Middle frontal gyrus (tissue), 1 donor: ENCODE measurements around the gene TBX3.

ENCODE experiments used
- DNase-seq: peaks from one replicate; pipeline ENCODE4 v3.0.0-alpha.2; 2015; ENCODE audit warnings: low spot score; ENCODE audit errors: extremely low spot score

TBX3 gene

GRCh38 chr12:114696443-114697242 is 12.7 kb upstream of the TBX3 start:
- no peak for DNase-seq

GRCh38 chr12:114695305-114695592 is 11.3 kb upstream of the TBX3 start:
- DNase-seq = no peak

GRCh38 chr12:114694436-114695304 is 10.7 kb upstream of the TBX3 start:
- no peak for DNase-seq

- DNase-seq = no peak
Observed at GRCh38 chr12:114693532-114693931, 9.6 kb upstream of the TBX3 start.

GRCh38 chr12:114693059-114693531 is 9.1 kb upstream of the TBX3 start:
- no peak for DNase-seq

GRCh38 chr12:114692186-114693058 is 8.4 kb upstream of the TBX3 start:
- DNase-seq = no peak

- DNase-seq = no peak
Observed at GRCh38 chr12:114691763-114692185, 7.8 kb upstream of the TBX3 start.

GRCh38 chr12:114691196-114691595 is 7.2 kb upstream of the TBX3 start:
- no peak for DNase-seq

- DNase-seq = no peak
Observed at GRCh38 chr12:114690267-114691135, 6.5 kb upstream of the TBX3 start.

GRCh38 chr12:114689075-114689994 is 5.4 kb upstream of the TBX3 start:
- no peak for DNase-seq

- no peak for DNase-seq
Observed at GRCh38 chr12:114688256-114688845, 4.4 kb upstream of the TBX3 start.

- no peak for DNase-seq
Observed at GRCh38 chr12:114687802-114688201, 3.8 kb upstream of the TBX3 start.

- DNase-seq = no peak
Observed at GRCh38 chr12:114686773-114687500, 3.0 kb upstream of the TBX3 start.

- no peak for DNase-seq
Observed at GRCh38 chr12:114686426-114686772, 2.4 kb upstream of the TBX3 start.

- no peak for DNase-seq
Observed at GRCh38 chr12:114685869-114686268, 1.9 kb upstream of the TBX3 start.

- DNase-seq = no peak
Observed at GRCh38 chr12:114685320-114685781, 1.4 kb upstream of the TBX3 start.

GRCh38 chr12:114684870-114685273 is 897 bp upstream of the TBX3 start:
- no peak for DNase-seq

- no peak for DNase-seq
Observed at GRCh38 chr12:114683709-114684097, 272 bp downstream of the TBX3 start.
